NB4 (cell line): ENCODE results near the gene CREB3L4.

Source experiments
- DNase-seq: peaks from one replicate; pipeline ENCODE4 v3.0.0; 2010; ENCODE audit warnings: low read depth
- H3K4me3 ChIP-seq: one replicate; pipeline ENCODE4 v1.5.1; 2011; ENCODE audit warnings: mild to moderate bottlenecking, low read depth, low read length, moderate library complexity
- MYC ChIP-seq: IDR thresholded peaks from 2 replicates; pipeline ENCODE4 v1.6.1; 2011; ENCODE audit warnings: low read depth, low read length
- POLR2A ChIP-seq: IDR thresholded peaks from 2 replicates; pipeline ENCODE4 v1.6.1; 2011; ENCODE audit warnings: mild to moderate bottlenecking; ENCODE audit not compliant: insufficient read length; ENCODE audit errors: extremely low read depth
- TF ChIP-seq, protein P1 (sequence below): IDR thresholded peaks from 2 replicates; pipeline ENCODE4 v1.6.1; 2011; ENCODE audit warnings: low read depth, low read length
- TF ChIP-seq, protein P2 (sequence below): IDR thresholded peaks from one replicate; pipeline ENCODE4 v1.5.1; 2012; ENCODE audit warnings: low read depth, low read length

The CREB3L4 gene

DNA sequence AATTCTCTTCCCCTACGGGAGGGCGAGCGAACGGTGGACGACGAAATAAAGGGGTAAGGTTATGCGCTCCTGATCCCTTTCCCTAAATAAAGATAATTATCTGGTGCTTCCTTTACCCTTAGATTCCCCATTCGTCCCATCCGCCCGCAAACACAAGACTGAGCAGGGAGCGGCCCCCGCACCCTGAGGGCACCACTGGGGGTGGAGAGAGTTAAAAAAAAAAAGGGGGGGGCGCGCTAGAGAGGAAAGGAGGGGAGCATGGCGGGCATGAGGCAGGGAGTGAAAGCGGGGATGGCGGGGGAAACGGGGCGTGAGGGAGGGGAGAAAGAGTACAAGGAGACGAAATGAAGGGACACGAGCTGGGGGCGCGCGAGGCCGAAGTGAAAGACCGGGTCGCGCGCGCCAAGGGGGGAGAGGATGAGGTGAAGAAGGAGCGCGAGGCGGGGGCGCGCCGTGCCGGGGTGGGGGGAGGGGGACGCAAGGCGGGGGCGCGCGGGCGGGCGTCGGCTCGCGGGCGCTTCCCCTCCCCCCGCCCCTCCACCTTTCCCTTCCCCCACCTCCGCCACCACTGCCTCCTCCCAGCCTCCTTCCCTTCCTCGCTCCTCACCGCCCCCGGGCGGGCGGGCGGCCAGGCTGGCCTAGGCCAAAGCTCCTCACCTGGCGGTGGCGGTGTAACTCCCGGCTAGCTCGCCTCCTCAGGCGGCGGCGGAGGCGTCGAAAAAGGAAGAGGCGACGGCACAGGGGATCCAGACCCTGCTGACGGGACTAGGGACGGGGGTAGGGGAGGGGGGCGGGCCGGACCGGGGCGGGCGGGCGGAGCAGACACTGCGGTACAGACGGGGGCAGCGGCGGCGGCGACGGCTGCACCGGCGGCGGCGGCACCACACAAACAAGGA is 45.4 kb upstream of the CREB3L4 start:
- H3K4me3 ChIP-seq, result peak overlapping the region; percentile 89
- DNase-seq, result peak; percentile 83
- TF ChIP-seq, protein P1, sequence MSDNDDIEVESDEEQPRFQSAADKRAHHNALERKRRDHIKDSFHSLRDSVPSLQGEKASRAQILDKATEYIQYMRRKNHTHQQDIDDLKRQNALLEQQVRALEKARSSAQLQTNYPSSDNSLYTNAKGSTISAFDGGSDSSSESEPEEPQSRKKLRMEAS, result peak; percentile 27; the same call in 1 of the 2 replicates
- TF ChIP-seq, protein P2, sequence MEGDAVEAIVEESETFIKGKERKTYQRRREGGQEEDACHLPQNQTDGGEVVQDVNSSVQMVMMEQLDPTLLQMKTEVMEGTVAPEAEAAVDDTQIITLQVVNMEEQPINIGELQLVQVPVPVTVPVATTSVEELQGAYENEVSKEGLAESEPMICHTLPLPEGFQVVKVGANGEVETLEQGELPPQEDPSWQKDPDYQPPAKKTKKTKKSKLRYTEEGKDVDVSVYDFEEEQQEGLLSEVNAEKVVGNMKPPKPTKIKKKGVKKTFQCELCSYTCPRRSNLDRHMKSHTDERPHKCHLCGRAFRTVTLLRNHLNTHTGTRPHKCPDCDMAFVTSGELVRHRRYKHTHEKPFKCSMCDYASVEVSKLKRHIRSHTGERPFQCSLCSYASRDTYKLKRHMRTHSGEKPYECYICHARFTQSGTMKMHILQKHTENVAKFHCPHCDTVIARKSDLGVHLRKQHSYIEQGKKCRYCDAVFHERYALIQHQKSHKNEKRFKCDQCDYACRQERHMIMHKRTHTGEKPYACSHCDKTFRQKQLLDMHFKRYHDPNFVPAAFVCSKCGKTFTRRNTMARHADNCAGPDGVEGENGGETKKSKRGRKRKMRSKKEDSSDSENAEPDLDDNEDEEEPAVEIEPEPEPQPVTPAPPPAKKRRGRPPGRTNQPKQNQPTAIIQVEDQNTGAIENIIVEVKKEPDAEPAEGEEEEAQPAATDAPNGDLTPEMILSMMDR, result peak; percentile 11
- TF ChIP-seq MYC, result peak; percentile 36
- TF ChIP-seq POLR2A, result no peak

DNA sequence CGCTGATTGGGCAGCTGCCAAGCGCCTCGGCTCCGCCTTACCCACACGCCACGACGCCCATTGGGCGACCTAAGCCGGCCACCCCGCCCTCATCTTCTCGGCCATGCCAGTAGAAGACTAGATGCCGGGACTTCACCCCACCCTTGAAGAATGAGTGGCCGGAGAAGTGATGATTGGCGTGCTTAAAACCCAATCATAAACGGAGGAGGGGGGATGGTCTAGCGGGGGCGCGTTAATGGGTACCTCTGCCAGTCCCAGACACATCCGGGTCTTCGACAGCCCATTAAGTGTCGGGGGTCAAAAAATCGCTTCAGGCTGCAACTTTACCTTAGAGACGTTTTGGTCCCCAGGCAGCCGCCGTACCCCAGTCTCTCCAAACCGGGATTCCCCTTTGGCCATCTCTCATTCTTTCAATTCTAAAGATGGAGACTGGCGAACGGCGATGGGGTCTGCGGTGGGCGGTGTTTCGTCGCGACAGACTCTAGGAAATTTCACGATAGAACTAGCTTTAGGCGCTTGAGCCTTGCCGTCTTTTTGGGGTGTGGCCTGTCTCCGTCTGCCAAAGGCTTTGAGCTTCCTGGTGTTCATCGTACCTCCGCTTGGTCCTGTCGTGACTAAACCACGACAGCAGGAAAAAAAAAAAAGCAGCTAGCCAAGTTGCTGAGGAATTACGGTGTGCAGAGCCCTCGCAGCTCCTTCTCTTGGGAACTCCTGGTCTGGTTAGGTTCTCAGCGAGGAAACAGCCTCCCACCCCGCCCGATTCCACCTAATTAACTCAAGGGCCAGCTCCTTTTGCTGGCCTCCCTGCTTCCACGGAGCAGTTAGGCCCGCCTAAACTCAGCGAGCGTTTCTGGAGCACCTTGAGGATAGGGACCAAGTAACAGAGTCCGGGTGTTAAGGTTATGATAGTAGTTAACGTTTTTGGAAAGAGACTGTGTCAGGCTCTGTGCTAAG is 44.5 kb upstream of the CREB3L4 start, which contains the start of gene GATAD2B:
Gene GATAD2B, minus strand, starts transcription at position 1 of the 954 bp plus-strand sequence. CDS start 94,625 bp downstream, outside the sequence.
- peak; percentile 100 for DNase-seq

DNA sequence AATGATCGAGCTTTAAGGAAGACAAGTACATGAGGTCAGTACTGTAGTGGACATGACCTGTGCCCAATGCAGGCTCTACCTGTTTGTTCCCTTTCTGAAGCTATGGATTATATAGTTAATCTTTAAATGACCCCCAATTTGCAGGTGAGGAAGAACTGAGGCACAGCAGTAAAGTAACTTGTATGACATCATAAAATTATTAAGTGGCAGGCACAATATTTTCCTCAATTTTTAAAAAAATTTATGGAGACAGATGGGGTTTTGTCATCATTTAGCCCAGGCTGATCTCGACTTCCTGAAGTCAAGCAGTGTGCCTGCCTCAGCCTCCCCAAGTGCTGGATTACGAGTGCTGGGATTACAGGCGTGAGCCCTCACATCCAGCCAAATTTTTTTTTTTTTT is 41.3 kb upstream of the CREB3L4 start:
- H3K4me3 ChIP-seq, result no peak overlapping the region
- TF ChIP-seq, protein P1, result no peak
- TF ChIP-seq, protein P2, result no peak
- TF ChIP-seq POLR2A (no peak), MYC (no peak)
- DNase-seq, result no peak

More for the DNA sequence above, 44.5 kb upstream of the CREB3L4 start, which contains the start of gene GATAD2B:
- TF ChIP-seq POLR2A, result peak; percentile 28
- TF ChIP-seq, protein P2, result no peak
- TF ChIP-seq, protein P1, result peak; percentile 32; the same call in 1 of the 2 replicates
- TF ChIP-seq MYC, result no peak
- H3K4me3 ChIP-seq, result peak within 1 kb of the TSS; percentile 89

DNA sequence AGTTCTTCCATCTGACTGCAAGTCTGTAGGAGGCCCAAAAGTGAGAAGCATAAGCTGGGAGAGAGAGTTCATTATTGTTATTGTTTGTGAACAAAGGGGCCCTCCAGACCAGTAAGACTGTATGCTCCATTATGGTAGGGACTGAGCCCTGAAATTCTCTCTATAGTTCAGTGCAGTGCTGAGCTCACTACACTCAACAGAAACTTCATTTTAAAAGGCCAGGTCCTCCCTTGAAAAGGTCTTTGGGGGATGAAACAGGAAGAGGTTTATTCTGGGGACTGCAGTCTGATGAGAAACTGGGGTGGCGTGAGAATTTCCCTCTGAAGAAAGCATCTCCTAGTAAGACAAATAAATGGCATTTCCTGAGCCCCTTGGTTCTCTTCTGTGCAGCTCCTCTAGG is 39.5 kb upstream of the CREB3L4 start:
- no peak overlapping the region for H3K4me3 ChIP-seq
- no peak for DNase-seq
- TF ChIP-seq, protein P1, result no peak
- TF ChIP-seq, protein P2, result no peak
- TF ChIP-seq POLR2A, result no peak
- TF ChIP-seq MYC, result no peak

DNA sequence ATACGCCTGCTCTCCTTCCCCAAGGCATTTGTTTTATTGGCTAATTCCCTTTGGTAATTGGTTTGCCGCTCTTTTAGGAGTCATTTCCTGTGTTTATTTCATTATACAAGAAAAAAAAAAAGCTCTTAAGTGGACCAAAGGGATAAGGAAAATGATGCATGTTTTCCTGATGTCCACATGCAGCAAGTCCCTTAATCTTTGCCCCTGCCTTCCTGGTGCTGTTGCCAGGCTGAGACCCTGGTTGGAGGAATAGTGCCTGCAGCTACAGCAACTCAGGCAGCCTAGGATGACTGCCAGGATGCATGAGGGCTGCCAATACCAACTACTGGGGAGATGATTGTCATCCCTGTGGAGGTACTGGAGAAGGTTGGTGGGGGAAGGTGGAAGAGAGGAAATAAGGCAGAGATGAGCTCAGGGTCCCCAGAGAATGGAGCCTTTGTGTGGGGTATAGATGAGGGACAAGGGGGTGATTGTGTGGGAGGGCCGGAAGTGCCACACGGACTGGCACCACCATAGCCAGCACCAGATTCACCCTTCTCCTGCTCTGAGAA is 38.8 kb upstream of the CREB3L4 start:
- DNase-seq, result no peak
- no peak overlapping the region for H3K4me3 ChIP-seq
- TF ChIP-seq, protein P1, result no peak
- no peak for TF ChIP-seq MYC
- TF ChIP-seq, protein P2, result no peak
- no peak for TF ChIP-seq POLR2A
